PC-9 (cell line): ENCODE data around the gene CSNK1G2. TPM values are rescaled to one million over a fixed set of nuclear protein-coding genes. Genes with fewer than 3 reads are reported as not detected.

Source experiments
- BruUV-seq: library from RNA; stranded (reverse); fragments of 400-500 nt; replicated peaks from 2 replicates; lab custom pipeline; 2021; lab: Mats Ljungman, UMichigan
- CTCF ChIA-PET: fragments of 300-600 bp; sonication (Branson Sonifier 250); formaldehyde crosslinking; loops from one replicate; lab custom pipeline; 2022; ENCODE audit warnings: antibody characterized with exemption; lab: Charles Lee
- POLR2A ChIA-PET: fragments of 300-600 bp; sonication (Branson Sonifier 250); formaldehyde crosslinking; loops from one replicate; lab custom pipeline; 2022; ENCODE audit warnings: antibody characterized with exemption; ENCODE audit not compliant: unreplicated experiment; lab: Charles Lee
- DNase-seq, 2 experiments: peaks; one replicate each; pipeline versions ENCODE4 v3.0.0 to v3.0.0-alpha.2; 2015 to 2022; ENCODE audit warnings: mixed read lengths in 1 of 2
- H2AFZ ChIP-seq: fragments of 200-600 bp; sonication (generic); 2 replicates; pipeline ENCODE4 v1.8.1; 2017; ENCODE audit warnings: antibody characterized with exemption
- H3F3A ChIP-seq: fragments of 200-600 bp; sonication (generic); 2 replicates; pipeline ENCODE4 v1.8.1; 2017; ENCODE audit warnings: antibody characterized with exemption, mild to moderate bottlenecking, low read depth; ENCODE audit not compliant: insufficient read depth
- H3K27ac ChIP-seq: fragments of 200-600 bp; sonication (generic); 2 replicates; pipeline ENCODE4 v1.6.1; 2016; ENCODE audit warnings: mixed run types
- H3K27me3 ChIP-seq: fragments of 200-600 bp; sonication (generic); 2 replicates; pipeline ENCODE4 v1.6.1; 2016; ENCODE audit warnings: low read depth, mixed run types; ENCODE audit not compliant: insufficient read depth
- H3K36me3 ChIP-seq: fragments of 200-600 bp; sonication (generic); 2 replicates; pipeline ENCODE4 v1.6.1; 2016; ENCODE audit warnings: low read depth, mixed run types
- H3K4me1 ChIP-seq: fragments of 200-600 bp; sonication (generic); replicated peaks from 2 replicates; pipeline ENCODE4 v1.6.1; 2016; ENCODE audit warnings: mixed run types; ENCODE audit not compliant: insufficient read depth
- H3K4me2 ChIP-seq: fragments of 200-600 bp; sonication (generic); 2 replicates; pipeline ENCODE4 v1.6.1; 2017; ENCODE audit warnings: mixed run types
- H3K4me3 ChIP-seq: fragments of 200-600 bp; sonication (generic); 2 replicates; pipeline ENCODE4 v1.6.1; 2016; ENCODE audit warnings: mixed run types
- H3K79me2 ChIP-seq: fragments of 200-600 bp; sonication (generic); 2 replicates; pipeline ENCODE4 v1.6.1; 2017; ENCODE audit warnings: low read depth, mixed run types
- H3K9me2 ChIP-seq: fragments of 200-600 bp; sonication (generic); 2 replicates; pipeline ENCODE4 v1.8.1; 2017; ENCODE audit warnings: mild to moderate bottlenecking; ENCODE audit not compliant: insufficient read depth
- H3K9me3 ChIP-seq: fragments of 200-600 bp; sonication (generic); 2 replicates; pipeline ENCODE4 v1.8.1; 2016; ENCODE audit warnings: low read depth; ENCODE audit not compliant: insufficient read depth
- H4K20me1 ChIP-seq: fragments of 200-600 bp; sonication (generic); 2 replicates; pipeline ENCODE4 v1.8.1; 2017; ENCODE audit not compliant: insufficient read depth
- CTCF ChIP-seq: fragments of 200-600 bp; sonication (generic); conservative IDR thresholded peaks from 2 replicates; pipeline ENCODE4 v1.6.1; 2017; ENCODE audit warnings: mixed run types, antibody characterized with exemption, mild to moderate bottlenecking, moderate library complexity
- EZH2 ChIP-seq: fragments of 200-600 bp; sonication (generic); IDR thresholded peaks from 2 replicates; pipeline ENCODE4 v1.8.0; 2017; ENCODE audit warnings: antibody characterized with exemption, low read depth
- intact Hi-C: fragments of 100-400 bp; cut with micrococcal nuclease; formaldehyde crosslinking; loops from one replicate; pipeline ENCODE4 v1.10.0; 2022; ENCODE audit not compliant: unreplicated experiment
- total RNA-seq: library from RNA; stranded (reverse); gene quantifications from 2 replicates; pipeline ENCODE4 v1.2.3, GENCODE V29; 2021

The CSNK1G2 gene
- total RNA-seq, 1 experiment from 2014 or later: 58.2 TPM

GRCh38 chr19:1912760-1913505 lies 28.0 kb upstream of the CSNK1G2 start:
- no peaks in the 10 kb centered on the region for H3F3A ChIP-seq
- no peaks in the 10 kb centered on the region for H3K4me1 ChIP-seq
- no peaks in the 10 kb centered on the region for H3K36me3 ChIP-seq
- no peak overlapping the region for H3K4me3 ChIP-seq
- no TSS peak for BruUV-seq
- H3K9me3 ChIP-seq: no peaks in the 10 kb centered on the region
- peaks cover 34% of the 10 kb centered on the region for H3K79me2 ChIP-seq
- ChIA-PET CTCF (no interaction called here), POLR2A (no interaction called here)
- DNase-seq: no peak
- TF ChIP-seq CTCF (no peak), EZH2 (no peak)
- intact Hi-C loops: no loop called here
- no peaks in the 10 kb centered on the region for H3K9me2 ChIP-seq
- peaks cover 36% of the 10 kb centered on the region for H4K20me1 ChIP-seq
- no peak overlapping the region for H3K4me2 ChIP-seq
- H2AFZ ChIP-seq: no peak overlapping the region
- H3K27ac ChIP-seq: no peak overlapping the region
- no peaks in the 10 kb centered on the region for H3K27me3 ChIP-seq

- Histone ChIP-seq H3K79me2 (peaks cover 24% of the 10 kb centered on the region), H3K4me3 (no peak overlapping the region), H4K20me1 (peaks cover 36% of the 10 kb centered on the region), H2AFZ (no peak overlapping the region), H3K4me1 (no peaks in the 10 kb centered on the region), H3K36me3 (no peaks in the 10 kb centered on the region), H3K4me2 (no peak overlapping the region), H3F3A (no peaks in the 10 kb centered on the region), H3K9me3 (no peaks in the 10 kb centered on the region), H3K27ac (no peak overlapping the region), H3K27me3 (no peaks in the 10 kb centered on the region), H3K9me2 (no peaks in the 10 kb centered on the region)
- no TSS peak for BruUV-seq
- DNase-seq: no peak
- POLR2A ChIA-PET: no interaction called here
- CTCF ChIA-PET: no interaction called here
- intact Hi-C loops: no loop called here
- TF ChIP-seq CTCF (no peak), EZH2 (no peak)
These were observed 27.0 kb upstream of the CSNK1G2 start for GRCh38 chr19:1913781-1914577.

GRCh38 chr19:1914826-1915341 lies 26.1 kb upstream of the CSNK1G2 start:
- CTCF ChIA-PET: no interaction called here
- POLR2A ChIA-PET: no interaction called here
- H3K4me3 ChIP-seq: no peak overlapping the region
- H3K79me2 ChIP-seq: peaks cover 16% of the 10 kb centered on the region
- no peaks in the 10 kb centered on the region for H3K27me3 ChIP-seq
- H3K27ac ChIP-seq: no peak overlapping the region
- no peak overlapping the region for H3K4me2 ChIP-seq
- H2AFZ ChIP-seq: no peak overlapping the region
- H3K4me1 ChIP-seq: no peaks in the 10 kb centered on the region
- no TSS peak for BruUV-seq
- DNase-seq: no peak
- no peaks in the 10 kb centered on the region for H3K9me3 ChIP-seq
- no peaks in the 10 kb centered on the region for H3K9me2 ChIP-seq
- intact Hi-C loops: no loop called here
- peaks cover 33% of the 10 kb centered on the region for H4K20me1 ChIP-seq
- H3K36me3 ChIP-seq: no peaks in the 10 kb centered on the region
- H3F3A ChIP-seq: no peaks in the 10 kb centered on the region
- TF ChIP-seq CTCF: no peak
